DMS 273 (cell line): ENCODE results near the gene USP17L28.
"Not testable (repeated sequence)": the region's sequence is repeated elsewhere in the genome, so short reads cannot be mapped to it uniquely, and the experiment has no call there.

Experiments
- DNase-seq: peaks from one replicate; lab custom pipeline; 2025; ENCODE audit not compliant: unreplicated experiment; lab: John Stamatoyannopoulos, UW

Gene USP17L28

GRCh38 chr4:9348593-9348992 is at the start of gene USP17L28:
USP17L28 (plus strand) TSS chr4:9348893; CDS start chr4:9348893, 0 bp downstream.
- DNase-seq, result not testable (repeated sequence)

- not testable (repeated sequence) for DNase-seq
These were observed 24.5 kb upstream of the USP17L28 start for GRCh38 chr4:9324191-9324590.

GRCh38 chr4:9324865-9325264 is 23.8 kb upstream of the USP17L28 start, which contains the start of gene USP17L24:
USP17L24 (plus strand) TSS chr4:9325165; CDS start chr4:9325165, 0 bp downstream.
- not testable (repeated sequence) for DNase-seq

GRCh38 chr4:9329611-9330010 is 19.1 kb upstream of the USP17L28 start, which contains the start of gene USP17L25:
USP17L25 (plus strand) TSS chr4:9329911; CDS start chr4:9329911, 0 bp downstream.
- DNase-seq, result not testable (repeated sequence)

- not testable (repeated sequence) for DNase-seq
These were observed 14.3 kb upstream of the USP17L28 start, which contains the start of gene USP17L26 for GRCh38 chr4:9334358-9334757. USP17L26 (plus strand) TSS chr4:9334658; CDS start chr4:9334658, 0 bp downstream.

GRCh38 chr4:9339103-9339502 is 9.6 kb upstream of the USP17L28 start, which contains the start of gene USP17L5:
USP17L5 (plus strand) TSS chr4:9339403; CDS start chr4:9339403, 0 bp downstream.
- DNase-seq, result not testable (repeated sequence)

GRCh38 chr4:9343848-9344247 is 4.8 kb upstream of the USP17L28 start, which contains the start of gene USP17L27:
USP17L27 (plus strand) TSS chr4:9344148; CDS start chr4:9344148, 0 bp downstream.
- not testable (repeated sequence) for DNase-seq

- DNase-seq, result not testable (repeated sequence)
These were observed 2.2 kb downstream of the USP17L28 start for GRCh38 chr4:9350866-9351265.

- not testable (repeated sequence) for DNase-seq
These were observed 4.6 kb downstream of the USP17L28 start, which contains the start of gene USP17L29 for GRCh38 chr4:9353338-9353737. USP17L29 (plus strand) TSS chr4:9353638; CDS start chr4:9353638, 0 bp downstream.

GRCh38 chr4:9362829-9363228 is 14.1 kb downstream of the USP17L28 start, which contains the start of gene USP17L30:
USP17L30 (plus strand) TSS chr4:9363129; CDS start chr4:9363129, 0 bp downstream.
- not testable (repeated sequence) for DNase-seq

GRCh38 chr4:9379881-9380280 is 31.2 kb downstream of the USP17L28 start:
- not testable (repeated sequence) for DNase-seq

GRCh38 chr4:9381012-9381534 is 32.4 kb downstream of the USP17L28 start:
- DNase-seq, result not testable (repeated sequence)

- DNase-seq, result no peak
These were observed 35.4 kb downstream of the USP17L28 start for GRCh38 chr4:9384126-9384525.

- not testable (repeated sequence) for DNase-seq
These were observed 40.3 kb downstream of the USP17L28 start for GRCh38 chr4:9389001-9389400.
